Neural cell (in vitro differentiated cells): Measurements from ENCODE around the gene NUB1.

Source experiments
- POLR2AphosphoS5 ChIP-seq: IDR thresholded peaks from 2 replicates; pipeline ENCODE4 v1.6.1; 2012
- SMC3 ChIP-seq: fragments of 450-650 bp; conservative IDR thresholded peaks from 2 replicates; pipeline ENCODE4 v1.6.1; 2014; ENCODE audit warnings: antibody characterized with exemption, mild to moderate bottlenecking, moderate library complexity; ENCODE audit not compliant: poor library complexity
- TAF1 ChIP-seq: IDR thresholded peaks from 2 replicates; pipeline ENCODE4 v1.6.1; 2012; ENCODE audit warnings: low read depth
- TF ChIP-seq, protein P1 (sequence below): fragments of 450-650 bp; IDR thresholded peaks from 2 replicates; pipeline ENCODE4 v1.5.1; 2014; ENCODE audit warnings: antibody characterized with exemption, mild to moderate bottlenecking, moderate library complexity; ENCODE audit not compliant: poor library complexity, severe bottlenecking
- TF ChIP-seq, protein P2 (sequence below): IDR thresholded peaks from 2 replicates; pipeline ENCODE4 v1.6.1; 2012; ENCODE audit warnings: borderline replicate concordance

DNA sequence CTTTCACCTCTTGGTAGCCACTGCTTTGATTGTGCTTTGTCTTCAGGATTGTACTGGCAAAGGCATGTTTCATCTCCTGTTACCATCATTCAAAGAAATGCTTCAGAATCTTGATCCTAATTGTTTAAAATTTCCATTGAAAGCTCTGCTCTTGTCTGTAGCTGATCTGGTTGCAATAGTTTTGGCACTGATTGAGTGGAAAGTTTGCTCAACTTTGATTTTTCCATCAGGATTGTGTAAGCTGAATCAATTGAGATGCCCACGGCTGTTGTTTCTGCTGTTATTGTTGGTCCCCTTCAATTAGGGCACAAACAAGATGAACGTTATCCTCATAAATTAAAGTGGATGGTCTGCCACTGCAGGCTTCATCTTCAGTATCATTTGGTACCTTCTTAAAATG lies 14.6 kb upstream of the NUB1 start:
- TF ChIP-seq, protein P1, sequence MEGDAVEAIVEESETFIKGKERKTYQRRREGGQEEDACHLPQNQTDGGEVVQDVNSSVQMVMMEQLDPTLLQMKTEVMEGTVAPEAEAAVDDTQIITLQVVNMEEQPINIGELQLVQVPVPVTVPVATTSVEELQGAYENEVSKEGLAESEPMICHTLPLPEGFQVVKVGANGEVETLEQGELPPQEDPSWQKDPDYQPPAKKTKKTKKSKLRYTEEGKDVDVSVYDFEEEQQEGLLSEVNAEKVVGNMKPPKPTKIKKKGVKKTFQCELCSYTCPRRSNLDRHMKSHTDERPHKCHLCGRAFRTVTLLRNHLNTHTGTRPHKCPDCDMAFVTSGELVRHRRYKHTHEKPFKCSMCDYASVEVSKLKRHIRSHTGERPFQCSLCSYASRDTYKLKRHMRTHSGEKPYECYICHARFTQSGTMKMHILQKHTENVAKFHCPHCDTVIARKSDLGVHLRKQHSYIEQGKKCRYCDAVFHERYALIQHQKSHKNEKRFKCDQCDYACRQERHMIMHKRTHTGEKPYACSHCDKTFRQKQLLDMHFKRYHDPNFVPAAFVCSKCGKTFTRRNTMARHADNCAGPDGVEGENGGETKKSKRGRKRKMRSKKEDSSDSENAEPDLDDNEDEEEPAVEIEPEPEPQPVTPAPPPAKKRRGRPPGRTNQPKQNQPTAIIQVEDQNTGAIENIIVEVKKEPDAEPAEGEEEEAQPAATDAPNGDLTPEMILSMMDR = no peak
- TF ChIP-seq SMC3 = no peak
- no peak for TF ChIP-seq TAF1
- TF ChIP-seq POLR2AphosphoS5 = no peak
- TF ChIP-seq, protein P2, sequence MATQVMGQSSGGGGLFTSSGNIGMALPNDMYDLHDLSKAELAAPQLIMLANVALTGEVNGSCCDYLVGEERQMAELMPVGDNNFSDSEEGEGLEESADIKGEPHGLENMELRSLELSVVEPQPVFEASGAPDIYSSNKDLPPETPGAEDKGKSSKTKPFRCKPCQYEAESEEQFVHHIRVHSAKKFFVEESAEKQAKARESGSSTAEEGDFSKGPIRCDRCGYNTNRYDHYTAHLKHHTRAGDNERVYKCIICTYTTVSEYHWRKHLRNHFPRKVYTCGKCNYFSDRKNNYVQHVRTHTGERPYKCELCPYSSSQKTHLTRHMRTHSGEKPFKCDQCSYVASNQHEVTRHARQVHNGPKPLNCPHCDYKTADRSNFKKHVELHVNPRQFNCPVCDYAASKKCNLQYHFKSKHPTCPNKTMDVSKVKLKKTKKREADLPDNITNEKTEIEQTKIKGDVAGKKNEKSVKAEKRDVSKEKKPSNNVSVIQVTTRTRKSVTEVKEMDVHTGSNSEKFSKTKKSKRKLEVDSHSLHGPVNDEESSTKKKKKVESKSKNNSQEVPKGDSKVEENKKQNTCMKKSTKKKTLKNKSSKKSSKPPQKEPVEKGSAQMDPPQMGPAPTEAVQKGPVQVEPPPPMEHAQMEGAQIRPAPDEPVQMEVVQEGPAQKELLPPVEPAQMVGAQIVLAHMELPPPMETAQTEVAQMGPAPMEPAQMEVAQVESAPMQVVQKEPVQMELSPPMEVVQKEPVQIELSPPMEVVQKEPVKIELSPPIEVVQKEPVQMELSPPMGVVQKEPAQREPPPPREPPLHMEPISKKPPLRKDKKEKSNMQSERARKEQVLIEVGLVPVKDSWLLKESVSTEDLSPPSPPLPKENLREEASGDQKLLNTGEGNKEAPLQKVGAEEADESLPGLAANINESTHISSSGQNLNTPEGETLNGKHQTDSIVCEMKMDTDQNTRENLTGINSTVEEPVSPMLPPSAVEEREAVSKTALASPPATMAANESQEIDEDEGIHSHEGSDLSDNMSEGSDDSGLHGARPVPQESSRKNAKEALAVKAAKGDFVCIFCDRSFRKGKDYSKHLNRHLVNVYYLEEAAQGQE = no peak
